WTC11 (cell line): Measurements from ENCODE around the gene CD180. TPM values are rescaled to one million over a fixed set of nuclear protein-coding genes. Genes with fewer than 3 reads are reported as not detected.
A peak's percentile ranks its signal among the peaks of the same experiment; 100 is the strongest.

Experiments
- ATAC-seq: fragments of 200-7000 bp; cut with Tn5 transposase; 2 replicates; pipeline ENCODE4 v1.10.0; 2021; ENCODE audit warnings: mild to moderate bottlenecking, moderate library complexity
- CTCF ChIA-PET: fragments of 300-600 bp; sonication (Branson Sonifier 250); formaldehyde crosslinking; loops from one replicate; lab custom pipeline; 2021; ENCODE audit warnings: antibody characterized with exemption; lab: Charles Lee
- POLR2A ChIA-PET: fragments of 350-600 bp; sonication (Branson Sonifier 250); formaldehyde crosslinking; loops from one replicate; lab custom pipeline; 2021; ENCODE audit warnings: antibody characterized with exemption; lab: Charles Lee
- DNase-seq: peaks from one replicate; pipeline ENCODE4 v3.0.0; 2021; ENCODE audit warnings: low spot score
- H3K27ac Mint-ChIP-seq: 2 replicates; pipeline ENCODE4 v1.8.0; 2021; ENCODE audit warnings: mixed read lengths
- H3K27me3 Mint-ChIP-seq: 2 replicates; pipeline ENCODE4 v1.8.0; 2021; ENCODE audit warnings: low read depth, mild to moderate bottlenecking, moderate library complexity, mixed read lengths
- H3K36me3 Mint-ChIP-seq: 2 replicates; pipeline ENCODE4 v1.8.0; 2021; ENCODE audit warnings: mixed read lengths
- H3K4me1 Mint-ChIP-seq: 2 replicates; pipeline ENCODE4 v1.8.0; 2022; ENCODE audit warnings: mixed read lengths
- H3K4me3 Mint-ChIP-seq: 2 replicates; pipeline ENCODE4 v1.8.0; 2021; ENCODE audit warnings: mild to moderate bottlenecking, moderate library complexity, mixed read lengths
- H3K9me3 Mint-ChIP-seq: 2 replicates; pipeline ENCODE4 v1.8.0; 2021; ENCODE audit warnings: mixed read lengths
- ATF6 ChIP-seq: sonication (generic); formaldehyde crosslinking; IDR thresholded peaks from 2 replicates; pipeline ENCODE4 v1.8.1; 2023; ENCODE audit warnings: mild to moderate bottlenecking, missing genetic modification reagents
- ELF4 ChIP-seq: sonication (generic); formaldehyde crosslinking; IDR thresholded peaks from 2 replicates; pipeline ENCODE4 v1.8.1; 2022; ENCODE audit warnings: low read depth, mild to moderate bottlenecking, moderate library complexity, missing genetic modification reagents
- ETV6 ChIP-seq: sonication (generic); formaldehyde crosslinking; IDR thresholded peaks from 2 replicates; pipeline ENCODE4 v1.8.1; 2022; ENCODE audit warnings: mild to moderate bottlenecking, missing genetic modification reagents
- FOXP1 ChIP-seq: sonication (generic); formaldehyde crosslinking; IDR thresholded peaks from 2 replicates; pipeline ENCODE4 v1.8.0; 2022; ENCODE audit warnings: missing genetic modification reagents, mild to moderate bottlenecking, moderate library complexity, borderline replicate concordance
- FOXP4 ChIP-seq: sonication (generic); formaldehyde crosslinking; IDR thresholded peaks from 2 replicates; pipeline ENCODE4 v1.8.0; 2022; ENCODE audit warnings: mild to moderate bottlenecking, missing genetic modification reagents
- GABPB1 ChIP-seq: sonication (generic); formaldehyde crosslinking; IDR thresholded peaks from 2 replicates; pipeline ENCODE4 v1.8.1; 2023; ENCODE audit warnings: mild to moderate bottlenecking, missing genetic modification reagents
- HMGA2 ChIP-seq: fragments of 250-450 bp; sonication (Bioruptor Pico); IDR thresholded peaks from 2 replicates; pipeline ENCODE4 v1.4.0; 2021; ENCODE audit warnings: mild to moderate bottlenecking, moderate library complexity
- HMGXB4 ChIP-seq: sonication (generic); formaldehyde crosslinking; IDR thresholded peaks from 2 replicates; pipeline ENCODE4 v1.8.1; 2023; ENCODE audit warnings: mild to moderate bottlenecking, moderate library complexity, missing genetic modification reagents
- IRF1 ChIP-seq: sonication (generic); formaldehyde crosslinking; IDR thresholded peaks from 2 replicates; pipeline ENCODE4 v1.8.0; 2023; ENCODE audit warnings: missing genetic modification reagents
- MLX ChIP-seq: sonication (generic); formaldehyde crosslinking; IDR thresholded peaks from 2 replicates; pipeline ENCODE4 v1.8.1; 2023; ENCODE audit warnings: mild to moderate bottlenecking, missing genetic modification reagents, moderate library complexity
- NFATC4 ChIP-seq: fragments of 250-450 bp; sonication (Bioruptor Pico); IDR thresholded peaks from 2 replicates; pipeline ENCODE4 v1.9.0; 2021; ENCODE audit warnings: mild to moderate bottlenecking
- NFE2L1 ChIP-seq: sonication (generic); formaldehyde crosslinking; IDR thresholded peaks from 2 replicates; pipeline ENCODE4 v1.8.1; 2023; ENCODE audit warnings: missing genetic modification reagents
- SP1 ChIP-seq: sonication (generic); formaldehyde crosslinking; conservative IDR thresholded peaks from 2 replicates; pipeline ENCODE4 v1.8.1; 2022; ENCODE audit warnings: missing genetic modification reagents
- TCF7 ChIP-seq: sonication (generic); formaldehyde crosslinking; IDR thresholded peaks from 2 replicates; pipeline ENCODE4 v1.8.0; 2022; ENCODE audit warnings: mild to moderate bottlenecking, low read depth, missing genetic modification reagents, moderate library complexity
- ZNF317 ChIP-seq: sonication (generic); formaldehyde crosslinking; IDR thresholded peaks from 2 replicates; pipeline ENCODE4 v1.8.1; 2023; ENCODE audit warnings: low read depth, mild to moderate bottlenecking, moderate library complexity, missing genetic modification reagents, borderline replicate concordance
- ZNF532 ChIP-seq: fragments of 250-450 bp; sonication (Bioruptor Pico); IDR thresholded peaks from 2 replicates; pipeline ENCODE4 v1.9.0; 2021; ENCODE audit warnings: mild to moderate bottlenecking, borderline replicate concordance
- total RNA-seq: library from RNA; stranded (reverse); gene quantifications from 3 replicates; pipeline ENCODE4 v1.2.3, GENCODE V29; 2021

The CD180 gene
- total RNA-seq, 1 experiment from 2014 or later = not detected

- ChIA-PET POLR2A (no interaction called here), CTCF (no interaction called here)
- Mint-ChIP-seq H3K4me3 (no peak overlapping the region), H3K9me3 (no peaks in the 10 kb centered on the region), H3K36me3 (peaks cover 7% of the 10 kb centered on the region), H3K27ac (no peak overlapping the region), H3K4me1 (no peaks in the 10 kb centered on the region), H3K27me3 (no peaks in the 10 kb centered on the region)
- TF ChIP-seq FOXP1 (no peak), GABPB1 (peak; percentile 42; the same call in 1 of the 2 replicates)
- ATAC-seq (no peak), DNase-seq (no peak)
Measured at GRCh38 chr5:67144183-67144639, 52.4 kb downstream of the CD180 start.

- H3K36me3 Mint-ChIP-seq = peaks cover 7% of the 10 kb centered on the region
- no peak overlapping the region for H3K4me3 Mint-ChIP-seq
- no peak for ATAC-seq
- no peak for DNase-seq
- no peaks in the 10 kb centered on the region for H3K9me3 Mint-ChIP-seq
- H3K27ac Mint-ChIP-seq = no peak overlapping the region
- ChIA-PET POLR2A (interaction anchor here (0.6 to 0.7 kb wide), 2 partner anchors 21 to 1110 kb away, joined by 3 to 5 read pairs; no protein-coding TSS in a partner anchor), CTCF (interaction anchor here (1.3 kb wide), 1 partner anchor 15 kb away, joined by 3 read pairs; no protein-coding TSS in a partner anchor)
- no peak for TF ChIP-seq NFE2L1
- TF ChIP-seq NFATC4 (CRISPR knock-in tag) = no peak
- TF ChIP-seq ZNF532 = no peak
- no peak for TF ChIP-seq ATF6 (CRISPR knock-in tag)
- no peaks in the 10 kb centered on the region for H3K4me1 Mint-ChIP-seq
- H3K27me3 Mint-ChIP-seq = no peaks in the 10 kb centered on the region
Measured at GRCh38 chr5:67143549-67143948, 53.0 kb downstream of the CD180 start.

GRCh38 chr5:67142816-67143215 is 53.8 kb downstream of the CD180 start:
- no peaks in the 10 kb centered on the region for H3K4me1 Mint-ChIP-seq
- POLR2A ChIA-PET = interaction anchor here (0.7 kb wide), 1 partner anchor 22 kb away, joined by 5 read pairs; no protein-coding TSS in a partner anchor
- TF ChIP-seq ETV6 (CRISPR knock-in tag) = no peak
- no peak for TF ChIP-seq HMGXB4
- TF ChIP-seq IRF1 (CRISPR knock-in tag) = no peak
- no peak for TF ChIP-seq TCF7 (CRISPR knock-in tag)
- TF ChIP-seq HMGA2 (CRISPR knock-in tag) = no peak
- no peak for TF ChIP-seq FOXP4 (CRISPR knock-in tag)
- TF ChIP-seq ZNF317 (CRISPR knock-in tag) = no peak
- TF ChIP-seq MLX = no peak
- TF ChIP-seq ELF4 (CRISPR knock-in tag) = no peak
- no peak for TF ChIP-seq SP1 (CRISPR knock-in tag)

More at GRCh38 chr5:67142816-67143215, 53.8 kb downstream of the CD180 start:
- Mint-ChIP-seq H3K27me3 (no peaks in the 10 kb centered on the region), H3K4me3 (no peak overlapping the region), H3K9me3 (no peaks in the 10 kb centered on the region), H3K36me3 (peaks cover 7% of the 10 kb centered on the region), H3K27ac (no peak overlapping the region)
- ATAC-seq (no peak), DNase-seq (no peak)
- CTCF ChIA-PET = interaction anchor here (0.5 to 1.3 kb wide), 2 partner anchors 16 to 271 kb away, joined by 3 read pairs; no protein-coding TSS in a partner anchor
